ENCODE data around the gene ANGPTL8.

GRCh38 chr19:11273989-11274388 lies 34.6 kb downstream of the ANGPTL8 start:
- TF ChIP-seq POLR2AphosphoS5 (IDR thresholded peaks at IDR 0.05) (no peak), POLR2A (IDR thresholded peaks at IDR 0.05) (no peak)
- TF ChIP-seq, protein P1, sequence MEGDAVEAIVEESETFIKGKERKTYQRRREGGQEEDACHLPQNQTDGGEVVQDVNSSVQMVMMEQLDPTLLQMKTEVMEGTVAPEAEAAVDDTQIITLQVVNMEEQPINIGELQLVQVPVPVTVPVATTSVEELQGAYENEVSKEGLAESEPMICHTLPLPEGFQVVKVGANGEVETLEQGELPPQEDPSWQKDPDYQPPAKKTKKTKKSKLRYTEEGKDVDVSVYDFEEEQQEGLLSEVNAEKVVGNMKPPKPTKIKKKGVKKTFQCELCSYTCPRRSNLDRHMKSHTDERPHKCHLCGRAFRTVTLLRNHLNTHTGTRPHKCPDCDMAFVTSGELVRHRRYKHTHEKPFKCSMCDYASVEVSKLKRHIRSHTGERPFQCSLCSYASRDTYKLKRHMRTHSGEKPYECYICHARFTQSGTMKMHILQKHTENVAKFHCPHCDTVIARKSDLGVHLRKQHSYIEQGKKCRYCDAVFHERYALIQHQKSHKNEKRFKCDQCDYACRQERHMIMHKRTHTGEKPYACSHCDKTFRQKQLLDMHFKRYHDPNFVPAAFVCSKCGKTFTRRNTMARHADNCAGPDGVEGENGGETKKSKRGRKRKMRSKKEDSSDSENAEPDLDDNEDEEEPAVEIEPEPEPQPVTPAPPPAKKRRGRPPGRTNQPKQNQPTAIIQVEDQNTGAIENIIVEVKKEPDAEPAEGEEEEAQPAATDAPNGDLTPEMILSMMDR (IDR thresholded peaks at IDR 0.05): no peak
